Measurements from ENCODE around the gene HDAC11. TPM values are rescaled to one million over a fixed set of nuclear protein-coding genes. Genes with fewer than 3 reads are reported as not detected.

Gene HDAC11
- total and polyA plus RNA-seq, 2 of the 13 experiments (the other 11 are each of a cell fraction or from before 2014, with no cell fraction given), result 13.7 to 33.1 TPM

GRCh38 chr3:13516760-13517135 is 36.6 kb downstream of the HDAC11 start:
- intact Hi-C loops (cut with micrococcal nuclease; ENCODE audit: unreplicated experiment), result no loop called here
- Histone ChIP-seq H3K9ac (ENCODE audit: insufficient read depth, low read depth, low read length) (no peak overlapping the region), H3K79me2 (ENCODE audit: insufficient read depth, low read length) (no peaks in the 10 kb centered on the region), H3K27me3 (ENCODE audit: control insufficient read depth in 1 of 2, insufficient read depth in 2 of 2, low read length in 2 of 2) (peaks cover 16 to 91% of the 10 kb centered on the region in 2 experiments), H3K4me2 (ENCODE audit: low read depth, low read length) (no peak overlapping the region), H2AFZ (ENCODE audit: low read length) (no peak overlapping the region), H3K9me3 (ENCODE audit: low read length) (no peaks in the 10 kb centered on the region), H3K4me3 (replicated peaks in 1 of 3; ENCODE audit: insufficient read depth in 1 of 3, low read depth in 2 of 3, low read length in 3 of 3) (no peak overlapping the region), H3K36me3 (replicated peaks in 1 of 2; ENCODE audit: control insufficient read depth in 1 of 2, insufficient read depth in 2 of 2, low read length in 2 of 2) (no peaks in the 10 kb centered on the region), H4K20me1 (ENCODE audit: insufficient read depth, low read length) (no peaks in the 10 kb centered on the region), H3K4me1 (ENCODE audit: insufficient read depth, low read length) (no peaks in the 10 kb centered on the region), H3K27ac (ENCODE audit: extremely low read length, insufficient read depth, low read length) (no peak overlapping the region)
- TF ChIP-seq SNAPC5 (CRISPR knock-in tag; IDR thresholded peaks at IDR 0.05; ENCODE audit: borderline replicate concordance) (no peak), ZFP82 (CRISPR knock-in tag; IDR thresholded peaks at IDR 0.05; ENCODE audit: borderline replicate concordance) (no peak), CENPX (CRISPR knock-in tag; IDR thresholded peaks at IDR 0.05) (no peak), SKI (IDR thresholded peaks at IDR 0.05; ENCODE audit: partially characterized antibody) (no peak), HMG20A (CRISPR knock-in tag; IDR thresholded peaks at IDR 0.05; ENCODE audit: borderline replicate concordance) (no peak), ZNF549 (CRISPR knock-in tag; IDR thresholded peaks at IDR 0.05) (no peak), ZBTB20 (CRISPR knock-in tag; IDR thresholded peaks at IDR 0.05; ENCODE audit: borderline replicate concordance, low read depth) (no peak), ZNF724P (CRISPR knock-in tag; IDR thresholded peaks at IDR 0.05; ENCODE audit: borderline replicate concordance) (no peak), KLF13 (CRISPR knock-in tag; IDR thresholded peaks at IDR 0.05) (no peak)
- DNase-seq (ENCODE audit: low spot score) (no peak), ATAC-seq (no peak), FAIRE-seq (no peak)
- WGBS (ENCODE audit: low lambda C conversion rate), result 56% methylated on average over 9 of the region's 9 CpGs
- ChIA-PET CTCF (ENCODE audit: low intra/inter-chr PET ratio, low total read pairs) (no interaction called here), POLR2A (no interaction called here)
- in situ Hi-C loops (cut with HindIII; ENCODE audit: extremely low pct_ligation_motif_present, low pct_unique_long_range_greater_than_20kb), result no loop called here
- BruUV-seq (replicated peaks), result no TSS peak

- POLR2A ChIA-PET, result no interaction called here
- no peaks in the 10 kb centered on the region for H3K36me3 ChIP-seq (replicated peaks in 1 of 2; ENCODE audit: control insufficient read depth in 1 of 2, insufficient read depth in 2 of 2, low read length in 2 of 2)
- BruUV-seq (replicated peaks), result no TSS peak
- H3K9ac ChIP-seq (ENCODE audit: insufficient read depth, low read depth, low read length), result no peak overlapping the region
- CTCF ChIA-PET (ENCODE audit: low intra/inter-chr PET ratio, low total read pairs), result no interaction called here
- no peaks in the 10 kb centered on the region for H3K79me2 ChIP-seq (ENCODE audit: insufficient read depth, low read length)
- in situ Hi-C loops (cut with HindIII; ENCODE audit: extremely low pct_ligation_motif_present, low pct_unique_long_range_greater_than_20kb), result no loop called here
- no peak overlapping the region for H3K4me2 ChIP-seq (ENCODE audit: low read depth, low read length)
- FAIRE-seq (no peak), ATAC-seq (peak; percentile 13; the same call in 2 of the 3 replicates), DNase-seq (ENCODE audit: low spot score) (no peak)
- 32% methylated on average over 5 of the region's 18 CpGs for WGBS (ENCODE audit: low lambda C conversion rate)
- H3K9me3 ChIP-seq (ENCODE audit: low read length), result no peaks in the 10 kb centered on the region
- no peak overlapping the region for H3K4me3 ChIP-seq (replicated peaks in 1 of 3; ENCODE audit: insufficient read depth in 1 of 3, low read depth in 2 of 3, low read length in 3 of 3)
- no peak overlapping the region for H2AFZ ChIP-seq (ENCODE audit: low read length)
- H3K4me1 ChIP-seq (ENCODE audit: insufficient read depth, low read length), result no peaks in the 10 kb centered on the region
- H4K20me1 ChIP-seq (ENCODE audit: insufficient read depth, low read length), result no peaks in the 10 kb centered on the region
- peaks cover 13 to 86% of the 10 kb centered on the region in 2 experiments for H3K27me3 ChIP-seq (ENCODE audit: control insufficient read depth in 1 of 2, insufficient read depth in 2 of 2, low read length in 2 of 2)
- no peak overlapping the region for H3K27ac ChIP-seq (ENCODE audit: extremely low read length, insufficient read depth, low read length)
- intact Hi-C loops (cut with micrococcal nuclease; ENCODE audit: unreplicated experiment), result no loop called here
- TF ChIP-seq ZHX2 (IDR thresholded peaks at IDR 0.05; ENCODE audit: low read depth), result no peak
- no peak for TF ChIP-seq ZHX2 (CRISPR knock-in tag; IDR thresholded peaks at IDR 0.05; ENCODE audit: borderline replicate concordance)
Measured at GRCh38 chr3:13517253-13517977, 37.3 kb downstream of the HDAC11 start.

Data from HepG2 (cell line).